NCI-H1092 (cell line): ENCODE results near the gene DAPK1.

Source experiments
- DNase-seq: peaks from one replicate; lab custom pipeline; 2025; lab: John Stamatoyannopoulos, UW

DAPK1 gene

GRCh38 chr9:87497604-87498045 is at the start of gene DAPK1:
Gene DAPK1, plus strand, starts transcription at chr9:87497867. Its CDS starts 1,211 bp downstream, at chr9:87499078.
- peak; percentile 65 for DNase-seq

- DNase-seq = no peak
Measured at GRCh38 chr9:87451149-87451548, 46.5 kb upstream of the DAPK1 start.

GRCh38 chr9:87455407-87455806 is 42.3 kb upstream of the DAPK1 start:
- DNase-seq = no peak

GRCh38 chr9:87461256-87461655 is 36.4 kb upstream of the DAPK1 start:
- no peak for DNase-seq

GRCh38 chr9:87464110-87464991 is 33.3 kb upstream of the DAPK1 start:
- DNase-seq = no peak

GRCh38 chr9:87464992-87465378 is 32.7 kb upstream of the DAPK1 start:
- no peak for DNase-seq

GRCh38 chr9:87465816-87466215 is 31.9 kb upstream of the DAPK1 start:
- DNase-seq = no peak

DNA sequence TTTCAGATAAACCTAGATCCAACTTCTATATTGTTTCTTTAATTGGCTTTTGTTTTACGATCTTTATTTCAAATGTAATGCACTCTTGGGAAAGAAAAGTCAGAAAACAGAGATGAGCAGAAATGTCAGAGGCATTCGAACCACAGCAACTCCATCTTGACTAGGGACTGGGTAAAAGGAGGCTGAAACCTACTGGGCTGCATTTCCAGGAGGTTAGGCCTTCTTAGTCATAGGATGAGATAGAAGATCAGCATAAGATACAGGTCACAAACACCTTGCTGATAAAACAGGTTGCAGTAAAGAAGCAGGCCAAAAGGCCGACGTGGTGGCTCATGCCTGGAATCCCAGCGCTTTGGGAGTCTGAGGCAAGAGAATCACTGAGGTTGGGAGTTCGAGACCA is 30.5 kb upstream of the DAPK1 start:
- no peak for DNase-seq

- no peak for DNase-seq
Measured at GRCh38 chr9:87469793-87470465, 27.7 kb upstream of the DAPK1 start.

- no peak for DNase-seq
Measured at GRCh38 chr9:87471746-87472145, 25.9 kb upstream of the DAPK1 start.

- DNase-seq = no peak
Measured at GRCh38 chr9:87475463-87475862, 22.2 kb upstream of the DAPK1 start.

GRCh38 chr9:87478226-87478992 is 19.3 kb upstream of the DAPK1 start:
- no peak for DNase-seq

GRCh38 chr9:87479801-87480201 is 17.9 kb upstream of the DAPK1 start:
- DNase-seq = no peak

DNA sequence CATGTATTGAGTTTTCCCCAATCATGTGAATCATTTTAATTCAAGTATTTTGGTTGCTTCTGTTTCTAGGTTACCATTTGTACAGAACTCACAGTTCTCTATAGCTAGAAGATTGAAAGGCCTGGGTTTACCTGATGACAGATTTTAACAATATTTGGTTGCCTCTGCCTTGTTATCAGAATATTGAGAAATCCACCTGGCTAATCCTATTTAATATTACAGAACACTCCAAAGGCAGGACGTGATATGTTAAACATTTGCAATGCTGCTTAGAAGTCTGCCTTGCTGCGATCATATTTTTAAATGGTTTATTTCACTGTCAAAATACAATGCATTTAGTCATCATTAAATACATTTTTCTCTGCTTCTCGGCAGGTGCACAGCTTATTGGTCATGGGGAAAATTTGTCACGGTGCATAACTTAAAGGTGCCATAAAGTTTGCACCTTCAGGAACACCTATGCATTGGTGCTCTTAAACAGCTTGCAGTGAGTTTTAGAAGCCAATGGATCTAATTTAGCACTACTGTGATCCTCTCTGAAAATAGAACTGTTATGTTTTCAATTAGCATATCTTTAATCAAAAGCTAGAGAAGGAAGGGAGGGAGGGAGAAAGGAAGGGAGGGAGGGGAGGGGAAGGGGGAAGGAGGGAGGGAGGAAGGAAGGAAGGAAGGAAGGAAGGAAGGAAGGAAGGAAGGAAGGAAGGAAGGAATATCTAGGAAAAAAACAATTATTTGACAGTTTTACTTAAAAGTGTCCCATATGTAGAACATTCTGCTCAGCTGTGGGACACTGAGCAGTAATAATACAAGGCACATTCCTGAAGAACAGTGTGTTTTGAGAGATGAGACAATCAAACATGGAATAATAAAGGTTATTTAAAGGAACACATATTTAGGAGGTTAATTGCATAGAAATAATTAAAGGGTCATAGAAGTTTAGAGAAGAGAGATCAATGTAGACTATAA is 15.5 kb upstream of the DAPK1 start:
- no peak for DNase-seq

GRCh38 chr9:87490225-87490624 is 7.4 kb upstream of the DAPK1 start:
- DNase-seq = no peak

GRCh38 chr9:87490907-87491306 is 6.8 kb upstream of the DAPK1 start:
- DNase-seq = no peak

DNA sequence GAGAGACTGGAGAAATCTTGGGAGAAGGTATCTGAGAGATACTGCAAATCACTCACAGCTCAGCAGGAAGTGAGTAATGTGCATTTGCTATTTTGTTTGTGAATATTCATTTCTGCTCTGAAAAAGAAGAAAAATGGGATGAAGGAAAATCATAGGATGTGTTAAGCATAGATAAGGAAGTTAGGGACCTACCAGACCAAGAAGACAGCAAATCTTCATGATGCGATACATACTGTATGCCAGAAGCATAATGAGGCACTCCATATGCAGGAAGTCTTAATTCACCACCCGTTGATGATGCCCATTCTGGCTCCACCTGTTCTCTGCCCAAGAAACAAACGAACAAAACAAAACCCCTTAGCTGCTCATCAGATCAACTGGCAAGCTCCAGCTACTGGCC is 6.1 kb upstream of the DAPK1 start:
- DNase-seq = no peak

GRCh38 chr9:87492642-87493041 is 5.0 kb upstream of the DAPK1 start:
- DNase-seq = no peak

DNA sequence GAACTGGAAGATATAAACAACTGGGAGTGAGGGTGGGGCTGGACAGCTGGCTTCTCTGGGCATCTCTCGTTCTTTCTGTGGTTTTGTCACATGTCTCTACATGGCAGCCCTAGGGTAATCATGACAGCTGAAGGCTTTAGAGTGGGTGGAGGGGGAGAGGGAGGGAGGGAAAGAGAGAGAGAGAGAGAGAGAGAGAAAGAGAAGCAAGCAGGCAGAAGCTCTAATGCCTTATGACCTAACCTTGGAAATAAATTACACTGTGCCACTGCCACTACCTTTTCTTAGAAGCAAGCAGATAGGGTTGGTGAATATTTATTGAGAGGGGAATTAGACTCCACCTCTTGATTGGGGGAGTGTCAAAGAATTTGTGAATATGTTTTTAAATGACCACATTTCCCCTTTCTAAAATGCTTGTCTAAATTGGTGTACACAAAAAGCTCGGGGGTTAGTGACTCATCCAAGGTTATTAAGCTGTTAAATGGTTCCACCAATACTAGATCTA is 2.6 kb upstream of the DAPK1 start:
- no peak for DNase-seq

GRCh38 chr9:87497080-87497603 is 525 bp upstream of the DAPK1 start:
- no peak for DNase-seq
